Fibroblast of the conjunctiva (primary cell): ENCODE data around the gene CNIH2.
"Not testable (repeated sequence)": the region's sequence is repeated elsewhere in the genome, so short reads cannot be mapped to it uniquely, and the experiment has no call there.

Source experiments
- DNase-seq: peaks from one replicate; pipeline ENCODE4 v3.0.0-alpha.2; 2010; ENCODE audit warnings: low read depth

Gene CNIH2

DNA sequence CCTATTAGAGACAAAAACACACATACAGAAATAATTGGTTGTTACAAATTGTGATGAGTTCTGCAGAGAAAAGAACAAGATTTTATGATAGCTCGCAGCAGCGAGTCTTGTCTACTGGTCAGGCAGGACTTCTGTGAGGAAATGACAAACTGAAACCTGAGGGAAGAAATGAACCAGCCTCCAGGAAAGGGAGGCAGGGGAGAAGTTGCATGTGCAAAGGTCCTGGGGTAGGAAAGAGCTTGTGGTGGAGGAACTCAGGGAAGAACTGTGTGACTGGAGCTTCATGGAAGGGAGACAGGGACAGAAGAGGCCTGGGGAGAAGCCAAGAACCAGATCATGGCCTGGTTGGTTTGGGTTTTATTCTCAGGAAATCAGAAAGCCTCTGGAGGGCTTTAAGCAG, 18.8 kb upstream of the CNIH2 start:
- no peak for DNase-seq

DNA sequence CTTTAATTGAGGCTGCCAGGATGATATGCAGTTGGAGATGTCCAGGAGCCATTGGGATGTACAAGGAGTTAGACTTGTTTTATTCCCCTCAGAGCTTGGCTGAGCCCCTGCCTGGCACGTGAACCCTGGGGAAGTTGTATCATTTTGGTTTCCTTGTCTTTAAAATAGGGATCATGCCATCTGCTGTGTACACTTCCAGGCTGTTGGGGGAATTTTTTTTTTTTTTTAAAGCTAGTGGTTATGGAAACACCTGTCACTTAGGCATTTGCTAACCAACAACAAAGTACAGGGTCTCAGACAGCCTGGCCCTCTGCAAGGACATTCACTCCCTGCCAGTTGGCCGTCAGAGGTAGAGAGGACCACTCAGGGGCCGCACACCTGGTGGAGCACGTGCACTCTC, 18.0 kb upstream of the CNIH2 start:
- DNase-seq: no peak

DNA sequence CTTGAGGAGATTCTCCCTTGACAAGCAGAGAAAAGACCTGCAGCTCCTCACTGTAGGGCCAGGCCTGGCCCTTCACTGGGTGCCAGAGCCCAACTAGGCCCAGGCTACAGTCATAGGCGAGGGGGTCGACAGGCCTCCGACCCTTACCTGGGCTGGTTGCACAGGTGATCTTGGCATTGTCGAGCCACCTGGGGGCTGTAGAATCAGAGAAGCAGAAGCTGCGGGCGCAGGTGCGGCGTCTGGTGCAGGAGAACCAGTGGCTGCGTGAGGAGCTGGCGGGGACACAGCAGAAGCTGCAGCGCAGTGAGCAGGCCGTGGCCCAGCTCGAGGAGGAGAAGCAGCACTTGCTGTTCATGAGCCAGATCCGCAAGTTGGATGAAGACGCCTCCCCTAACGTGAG, 16.4 kb upstream of the CNIH2 start:
- no peak for DNase-seq

DNA sequence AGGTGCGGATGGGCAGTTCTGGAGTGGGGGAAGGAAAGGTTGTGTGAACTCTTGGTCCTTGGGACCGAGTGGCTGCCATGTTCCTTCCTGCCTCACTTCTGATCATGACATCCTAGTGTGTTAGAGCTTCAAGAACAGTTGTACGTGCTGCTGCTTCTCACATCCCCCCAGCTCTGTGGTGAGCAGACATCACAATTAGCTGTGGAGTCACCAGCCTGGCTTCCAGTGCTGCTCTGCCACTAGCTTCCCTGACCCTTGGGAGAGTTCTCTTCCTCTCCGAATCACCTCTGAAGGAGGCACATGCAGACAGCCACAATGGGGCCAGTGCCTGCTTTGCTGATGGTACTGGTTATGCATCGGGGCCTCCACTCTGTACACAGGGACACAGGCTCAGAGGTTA, 15.8 kb upstream of the CNIH2 start:
- no peak for DNase-seq

DNA sequence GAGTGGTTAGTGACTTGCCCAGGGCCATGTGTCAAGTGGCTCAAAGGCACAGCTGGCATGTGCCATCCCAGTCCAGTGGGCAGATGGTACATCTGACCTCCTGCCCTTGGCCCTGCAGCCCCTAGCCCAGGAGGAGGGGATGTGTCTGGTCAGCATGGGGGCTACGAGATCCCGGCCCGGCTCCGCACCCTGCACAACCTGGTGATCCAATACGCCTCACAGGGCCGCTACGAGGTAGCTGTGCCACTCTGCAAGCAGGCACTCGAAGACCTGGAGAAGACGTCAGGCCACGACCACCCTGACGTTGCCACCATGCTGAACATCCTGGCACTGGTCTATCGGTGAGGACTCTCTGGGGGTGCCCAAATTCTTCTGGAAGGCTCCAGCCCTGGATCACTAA, 15.3 kb upstream of the CNIH2 start:
- DNase-seq: no peak

DNA sequence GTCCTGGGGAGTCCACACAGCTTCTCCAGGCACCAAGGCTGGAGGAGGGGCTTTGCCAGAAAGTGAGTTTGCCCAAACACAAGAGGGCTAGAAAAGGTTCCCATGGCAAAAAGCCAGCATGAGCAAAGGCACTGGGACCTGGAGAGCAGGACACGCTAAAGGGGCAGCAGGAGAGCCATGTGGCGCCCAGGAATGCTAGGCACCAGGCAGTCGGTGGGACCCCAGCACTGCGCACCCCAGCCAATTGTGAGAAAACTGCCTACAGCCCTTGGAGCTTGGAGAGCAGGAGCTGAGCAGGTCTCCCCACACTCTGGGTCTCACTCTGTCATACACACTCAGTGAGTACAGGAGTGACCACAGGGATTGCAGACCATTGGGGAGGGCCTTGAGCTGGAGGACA, 14.7 kb upstream of the CNIH2 start:
- DNase-seq: no peak

DNA sequence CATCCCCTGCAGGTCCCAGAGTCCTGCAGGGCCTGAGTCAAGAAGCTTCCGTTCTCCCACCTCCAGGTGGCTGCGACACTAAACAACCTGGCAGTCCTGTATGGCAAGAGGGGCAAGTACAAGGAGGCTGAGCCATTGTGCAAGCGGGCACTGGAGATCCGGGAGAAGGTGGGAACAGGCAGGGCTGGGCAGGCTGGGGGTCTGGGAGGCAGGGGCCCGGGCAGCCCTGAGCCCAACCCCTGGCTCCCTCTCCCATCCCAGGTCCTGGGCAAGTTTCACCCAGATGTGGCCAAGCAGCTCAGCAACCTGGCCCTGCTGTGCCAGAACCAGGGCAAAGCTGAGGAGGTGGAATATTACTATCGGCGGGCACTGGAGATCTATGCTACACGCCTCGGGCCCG, 14.2 kb upstream of the CNIH2 start:
- no peak for DNase-seq

DNA sequence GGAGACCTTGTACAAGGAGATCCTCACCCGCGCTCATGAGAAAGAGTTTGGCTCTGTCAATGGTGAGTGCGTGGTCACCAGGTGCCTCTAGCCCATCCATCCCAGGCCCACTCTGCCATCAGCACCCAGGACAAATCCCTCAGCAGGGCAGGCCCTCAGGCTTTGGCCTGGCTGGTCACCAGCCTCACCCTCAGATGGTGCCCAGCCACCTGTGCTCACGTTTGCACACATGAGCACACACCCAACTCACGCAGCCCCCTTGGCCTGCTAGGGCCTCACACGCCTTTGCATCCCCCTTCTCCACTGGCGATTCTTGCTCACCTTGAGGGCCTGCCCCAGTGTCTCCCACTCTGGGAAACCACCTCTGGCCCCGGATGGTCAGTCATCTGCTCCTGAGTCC, 13.6 kb upstream of the CNIH2 start:
- DNase-seq: no peak

DNA sequence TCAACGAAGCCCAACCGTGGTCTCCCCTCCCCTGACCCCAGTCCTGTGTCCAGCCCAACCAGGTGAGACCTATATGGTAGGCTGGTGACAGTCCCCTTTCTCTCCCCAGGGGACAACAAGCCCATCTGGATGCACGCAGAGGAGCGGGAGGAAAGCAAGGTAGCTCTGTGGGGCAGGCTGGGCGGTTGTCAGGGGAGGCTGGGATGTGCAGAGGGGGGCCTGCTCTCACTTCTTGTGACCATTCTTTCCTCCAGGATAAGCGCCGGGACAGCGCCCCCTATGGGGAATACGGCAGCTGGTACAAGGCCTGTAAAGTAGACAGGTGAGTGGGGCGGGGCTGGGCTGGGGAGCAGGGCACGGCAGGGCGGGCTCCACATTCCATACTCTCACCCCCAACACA, 13.1 kb upstream of the CNIH2 start:
- no peak for DNase-seq

DNA sequence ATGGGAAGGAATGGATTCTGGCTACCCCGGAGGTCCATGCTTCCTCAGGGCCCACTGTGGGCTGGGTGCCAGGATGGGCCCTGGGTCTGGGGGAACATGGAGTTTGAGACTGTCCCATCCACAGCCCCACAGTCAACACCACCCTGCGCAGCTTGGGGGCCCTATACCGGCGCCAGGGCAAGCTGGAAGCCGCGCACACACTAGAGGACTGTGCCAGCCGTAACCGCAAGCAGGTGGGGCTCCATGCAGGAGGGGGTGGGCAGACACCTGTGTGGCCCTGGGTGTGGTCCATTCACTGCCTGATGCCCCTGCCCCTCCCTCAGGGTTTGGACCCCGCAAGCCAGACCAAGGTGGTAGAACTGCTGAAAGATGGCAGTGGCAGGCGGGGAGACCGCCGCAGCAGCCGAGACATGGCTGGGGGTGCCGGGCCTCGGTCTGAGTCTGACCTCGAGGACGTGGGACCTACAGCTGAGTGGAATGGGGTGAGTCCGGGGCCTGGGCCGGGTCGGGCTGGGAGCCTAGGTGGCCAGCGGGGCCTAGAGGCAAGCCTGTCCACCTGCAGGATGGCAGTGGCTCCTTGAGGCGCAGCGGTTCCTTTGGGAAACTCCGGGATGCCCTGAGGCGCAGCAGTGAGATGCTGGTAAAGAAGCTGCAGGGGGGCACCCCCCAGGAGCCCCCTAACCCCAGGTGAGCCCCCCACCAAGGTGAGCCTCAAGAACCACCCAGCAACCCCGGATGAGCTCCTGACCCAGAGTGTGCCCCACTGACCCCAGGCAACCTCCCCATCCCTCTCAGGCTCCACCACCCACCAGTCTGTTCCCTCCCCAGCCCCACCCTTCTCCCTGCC, 12.2 kb upstream of the CNIH2 start:
- no peak for DNase-seq

DNA sequence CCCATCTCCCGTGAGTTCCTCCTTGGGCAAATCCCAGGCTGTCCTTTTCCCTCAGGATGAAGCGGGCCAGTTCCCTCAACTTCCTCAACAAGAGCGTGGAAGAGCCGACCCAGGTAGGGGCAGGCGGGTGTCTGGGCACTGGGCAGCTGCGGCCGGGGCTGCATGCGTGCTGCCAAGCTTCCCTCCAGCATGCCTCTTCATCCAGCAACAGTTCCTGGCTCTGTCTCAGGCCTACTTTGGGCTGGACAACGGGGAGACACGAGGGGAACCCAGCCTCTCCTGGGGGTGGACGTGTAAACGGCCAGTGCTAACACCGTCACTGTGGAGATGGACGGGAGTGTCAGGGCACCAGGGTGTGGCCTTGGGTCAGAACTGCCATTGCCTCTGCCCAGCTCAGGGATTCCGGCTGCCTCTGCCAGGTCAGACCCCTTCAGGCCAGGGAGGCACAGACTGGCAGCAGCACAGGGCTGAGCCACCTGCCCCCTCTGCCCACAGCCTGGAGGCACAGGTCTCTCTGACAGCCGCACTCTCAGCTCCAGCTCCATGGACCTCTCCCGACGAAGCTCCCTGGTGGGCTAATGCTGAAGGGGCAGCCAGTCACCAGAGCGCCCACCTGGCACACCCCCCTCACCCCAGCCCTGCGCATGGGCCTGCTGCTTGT, 11.5 kb upstream of the CNIH2 start:
- no peak for DNase-seq

DNA sequence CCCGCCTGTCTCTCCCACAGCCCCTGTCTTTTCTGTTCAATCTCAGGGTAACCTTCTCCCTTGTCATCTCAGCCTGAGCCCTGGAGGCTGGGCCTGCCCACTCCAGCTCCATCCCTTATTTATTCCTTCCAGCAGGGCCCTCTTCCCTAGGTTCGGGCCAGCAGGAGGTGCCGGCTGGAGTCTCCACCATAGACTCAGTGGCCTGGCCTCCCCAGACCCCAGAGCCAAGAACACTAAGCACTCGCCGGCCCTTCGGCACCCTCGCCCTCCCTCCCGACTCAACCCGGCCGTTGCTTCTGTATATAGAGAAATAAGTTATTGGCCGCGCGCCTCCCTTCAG, 11.0 kb upstream of the CNIH2 start:
- DNase-seq: no peak

DNA sequence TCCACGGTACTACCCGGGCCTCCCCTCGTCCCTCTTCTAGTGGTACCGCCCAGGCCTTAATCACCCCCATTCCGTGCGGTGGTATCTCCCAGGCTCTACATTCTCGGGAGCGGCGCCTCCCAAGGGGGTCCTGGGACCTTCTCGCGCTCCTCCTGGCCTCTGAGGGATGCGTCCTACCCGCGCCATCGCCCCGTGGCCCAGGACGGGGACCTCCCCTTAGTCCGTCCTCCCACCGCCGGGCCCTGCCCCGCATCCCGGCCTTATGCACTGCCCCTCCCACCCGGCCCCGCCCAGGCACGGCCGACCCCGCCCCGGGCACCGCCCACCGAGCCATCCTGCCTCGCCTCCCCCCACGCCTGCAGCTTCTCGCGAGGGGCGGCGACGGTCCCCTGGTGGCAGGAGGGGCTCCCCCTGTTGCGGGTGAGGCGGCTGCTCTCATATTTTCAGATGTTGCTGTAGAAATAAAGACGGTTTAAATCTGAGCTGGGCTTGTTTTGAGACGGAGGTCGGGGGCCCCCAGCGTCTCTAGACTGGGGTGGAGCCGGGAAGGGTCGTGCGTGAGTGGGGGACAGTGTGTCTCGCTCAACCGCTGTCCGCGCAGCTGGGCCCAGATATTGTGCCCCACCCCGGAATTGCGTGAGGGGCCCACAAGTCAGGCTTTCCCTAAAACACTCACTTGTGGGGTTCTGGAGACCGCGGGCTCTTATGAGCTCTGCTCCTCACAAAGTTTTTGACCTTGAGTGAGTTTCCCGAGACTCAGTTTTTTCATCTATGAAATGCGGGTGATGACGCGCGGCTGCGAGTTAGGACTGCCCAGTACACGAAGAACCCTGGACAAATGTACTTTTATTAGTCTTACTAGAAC, 10.4 kb upstream of the CNIH2 start:
- DNase-seq: peak; percentile 79

DNA sequence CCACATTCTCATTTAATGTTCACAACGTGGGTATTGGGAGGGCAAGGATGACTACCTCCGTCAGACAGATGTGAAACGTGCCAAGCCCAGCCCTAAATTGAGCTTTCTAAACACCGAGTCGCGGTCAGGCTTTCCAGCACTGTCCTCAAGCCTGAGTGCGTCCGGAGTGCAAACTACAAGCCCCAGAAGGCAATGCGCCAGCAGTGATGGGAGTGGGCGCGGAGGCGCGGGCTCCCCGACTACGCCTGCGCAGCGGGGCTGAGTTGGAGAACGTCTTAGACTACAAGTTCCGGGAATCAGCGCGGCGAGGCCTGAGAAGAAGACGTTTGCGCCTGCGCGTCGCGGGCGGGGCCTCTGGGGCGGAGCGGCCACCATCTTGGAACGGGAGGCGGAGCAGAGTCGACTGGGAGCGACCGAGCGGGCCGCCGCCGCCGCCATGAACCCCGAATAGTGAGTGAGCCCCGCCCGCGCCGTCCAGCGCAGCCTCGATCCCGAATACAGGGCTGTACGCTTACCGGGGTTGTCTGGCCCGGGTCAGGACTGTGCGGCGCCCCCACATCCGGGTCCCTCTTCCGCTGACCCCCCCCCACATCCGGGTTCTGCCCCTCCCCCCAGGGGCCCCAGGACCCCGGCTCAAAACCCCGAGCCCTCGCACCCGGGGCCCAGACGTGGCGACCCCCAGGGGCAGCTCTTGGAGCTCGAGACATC, 9.6 kb upstream of the CNIH2 start, which contains the start of gene RAB1B:
TSS of gene RAB1B (plus strand) at position 396 of the 708 bp plus-strand sequence. CDS start at position 437, 41 bp downstream.
- peak; percentile 99 for DNase-seq

DNA sequence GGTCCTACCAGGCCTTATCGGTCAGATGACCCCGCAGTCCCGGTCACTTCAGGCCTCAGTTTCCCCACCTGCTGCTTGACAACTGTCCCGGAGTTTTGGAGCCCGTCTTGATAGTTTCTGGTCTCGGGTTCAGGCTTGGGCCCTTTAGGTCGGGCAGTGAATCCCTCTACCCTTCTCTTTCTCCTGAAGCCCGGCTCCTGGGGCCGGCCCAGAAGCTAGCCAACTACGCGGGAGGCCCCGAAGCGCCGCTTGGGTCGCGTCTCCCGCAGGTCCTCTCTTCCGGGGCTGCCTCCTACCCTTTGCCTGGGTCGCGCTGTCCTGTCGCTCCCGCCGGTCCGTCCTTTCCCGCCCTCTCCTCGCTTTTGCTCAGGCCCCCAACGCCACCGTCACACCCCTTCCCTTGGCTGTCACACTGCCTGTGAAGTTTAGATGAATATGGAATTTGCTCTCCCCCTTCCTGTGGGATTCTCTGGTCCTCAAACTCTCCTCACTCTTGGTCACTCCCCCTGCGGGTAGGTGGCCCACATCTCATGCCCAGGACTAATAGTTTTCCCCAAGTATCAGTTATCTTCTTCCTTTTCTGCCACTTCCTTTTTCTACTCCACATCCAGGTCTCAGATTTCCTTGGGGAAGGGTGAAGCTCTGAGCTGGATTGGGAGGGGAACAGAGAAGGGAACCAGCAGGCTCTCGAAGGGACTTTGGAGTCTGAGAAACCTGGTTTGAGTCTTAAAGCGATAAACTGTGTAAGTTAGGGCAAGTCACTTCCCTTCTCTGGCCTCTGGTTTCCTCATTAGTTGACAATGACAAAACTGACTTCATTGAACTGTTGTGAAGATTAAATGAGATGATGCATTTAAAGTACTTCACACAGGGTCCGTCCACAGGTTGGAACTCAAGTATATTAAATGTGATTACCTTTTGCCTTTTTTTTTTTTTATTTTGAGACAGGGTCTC, 8.7 kb upstream of the CNIH2 start:
- no peak for DNase-seq

DNA sequence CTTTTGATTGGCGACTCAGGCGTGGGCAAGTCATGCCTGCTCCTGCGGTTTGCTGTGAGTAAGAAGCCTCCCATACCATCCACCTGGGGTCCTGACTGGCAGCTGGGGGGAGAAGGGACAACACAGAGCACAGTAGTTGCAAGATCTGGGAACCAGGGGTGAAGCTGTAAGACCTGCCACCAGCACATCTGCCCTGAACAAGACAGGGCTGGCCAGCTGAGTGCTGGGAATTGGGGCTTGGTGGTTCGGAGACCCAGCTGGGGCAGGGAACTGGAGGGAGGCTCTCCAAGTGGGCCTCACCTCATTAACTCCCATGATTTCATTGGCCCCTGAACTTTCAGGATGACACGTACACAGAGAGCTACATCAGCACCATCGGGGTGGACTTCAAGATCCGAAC, 6.2 kb upstream of the CNIH2 start:
- DNase-seq: no peak

DNA sequence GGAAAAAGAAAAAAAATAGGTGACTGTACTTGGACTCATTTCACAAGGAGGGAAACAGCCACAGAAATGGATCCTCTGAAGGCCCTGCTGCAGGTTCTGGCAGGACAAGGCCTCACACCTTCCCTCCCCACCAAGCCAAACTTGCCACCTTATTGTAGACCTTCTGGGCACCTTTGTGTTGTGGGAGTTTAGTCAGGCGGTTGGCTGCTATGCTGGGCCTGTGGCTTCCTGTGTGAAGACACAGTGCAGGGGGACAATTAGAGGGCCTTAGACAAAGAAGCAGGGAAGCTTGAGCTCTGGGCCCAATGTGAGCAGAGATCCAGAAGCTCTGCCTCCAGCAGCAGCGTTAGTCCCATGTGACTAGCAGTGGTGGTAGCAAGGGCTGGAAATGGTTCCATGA, 5.4 kb upstream of the CNIH2 start:
- no peak for DNase-seq

DNA sequence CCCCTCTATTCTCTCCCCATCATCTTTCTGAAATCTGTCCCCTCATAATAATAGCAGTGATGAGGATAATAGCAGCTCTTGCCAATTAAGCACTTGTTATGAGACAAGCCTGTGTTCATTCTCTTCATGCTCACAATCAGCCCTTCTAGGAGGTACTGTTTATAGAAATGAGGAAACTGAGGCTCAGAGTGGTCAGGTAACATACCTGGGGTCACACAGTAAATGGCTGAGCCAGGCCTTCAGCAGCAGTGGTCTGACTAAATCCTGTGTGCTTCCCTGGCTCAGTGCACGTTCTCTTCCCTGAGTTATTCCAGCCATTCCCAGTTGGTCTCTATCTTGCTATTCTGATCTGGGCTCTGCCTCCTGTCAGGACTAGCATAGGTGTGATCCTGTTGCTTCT, 3.8 kb upstream of the CNIH2 start:
- no peak for DNase-seq

DNA sequence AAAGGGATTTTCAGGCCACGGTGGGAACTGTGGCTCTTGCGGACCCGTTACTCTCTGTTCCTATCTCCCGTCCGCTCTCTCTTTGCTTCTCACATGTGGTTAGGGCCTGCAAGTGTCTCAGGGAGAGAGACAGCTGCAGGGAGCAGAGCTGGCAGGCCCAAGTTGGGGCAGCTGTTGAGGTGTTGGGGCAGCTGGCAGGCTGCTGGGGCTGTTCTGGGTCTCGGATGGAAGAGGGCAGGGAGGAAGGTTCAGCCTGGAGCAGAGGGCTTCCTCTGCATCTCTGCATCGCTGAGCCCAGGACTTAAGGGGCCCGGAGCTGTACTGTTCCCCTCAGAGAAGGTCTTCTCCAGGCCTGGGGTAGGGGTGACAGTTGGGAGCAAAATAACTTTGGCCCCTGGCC, 2.6 kb upstream of the CNIH2 start:
- no peak for DNase-seq

DNA sequence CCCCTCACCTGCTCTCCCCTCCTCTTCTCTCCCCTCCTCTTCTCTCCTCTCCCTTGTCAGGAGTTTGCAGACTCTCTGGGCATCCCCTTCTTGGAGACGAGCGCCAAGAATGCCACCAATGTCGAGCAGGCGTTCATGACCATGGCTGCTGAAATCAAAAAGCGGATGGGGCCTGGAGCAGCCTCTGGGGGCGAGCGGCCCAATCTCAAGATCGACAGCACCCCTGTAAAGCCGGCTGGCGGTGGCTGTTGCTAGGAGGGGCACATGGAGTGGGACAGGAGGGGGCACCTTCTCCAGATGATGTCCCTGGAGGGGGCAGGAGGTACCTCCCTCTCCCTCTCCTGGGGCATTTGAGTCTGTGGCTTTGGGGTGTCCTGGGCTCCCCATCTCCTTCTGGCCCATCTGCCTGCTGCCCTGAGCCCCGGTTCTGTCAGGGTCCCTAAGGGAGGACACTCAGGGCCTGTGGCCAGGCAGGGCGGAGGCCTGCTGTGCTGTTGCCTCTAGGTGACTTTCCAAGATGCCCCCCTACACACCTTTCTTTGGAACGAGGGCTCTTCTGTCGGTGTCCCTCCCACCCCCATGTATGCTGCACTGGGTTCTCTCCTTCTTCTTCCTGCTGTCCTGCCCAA, 1.9 kb upstream of the CNIH2 start:
- DNase-seq: no peak

DNA sequence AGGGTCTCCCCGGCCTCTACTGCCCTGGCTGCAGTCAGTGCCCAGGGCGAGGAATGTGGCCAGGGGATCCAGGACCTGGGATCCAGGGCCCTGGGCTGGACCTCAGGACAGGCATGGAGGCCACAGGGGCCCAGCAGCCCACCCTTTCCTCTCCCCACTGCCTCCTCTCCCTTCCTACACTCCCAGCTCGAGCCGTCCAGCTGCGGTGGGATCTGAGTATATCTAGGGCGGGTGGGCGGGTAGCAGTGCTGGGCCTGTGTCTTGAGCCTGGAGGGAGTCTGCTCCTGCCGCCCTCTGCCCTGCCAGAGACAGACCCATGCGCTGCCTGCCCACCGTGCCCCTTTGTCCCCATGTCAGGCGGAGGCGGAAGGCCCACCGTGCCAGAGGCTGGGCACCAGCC, 1.4 kb upstream of the CNIH2 start:
- not testable (repeated sequence) for DNase-seq
